Keratinocyte (primary cell): ENCODE results near the gene STX17.

Experiments used
- EZH2 ChIP-seq: IDR thresholded peaks from one replicate; pipeline ENCODE4 v1.6.1; 2012; ENCODE audit warnings: inconsistent platforms, mild to moderate bottlenecking, low read length, moderate library complexity
- TF ChIP-seq, protein P1 (sequence below), 3 experiments: IDR thresholded peaks in 1 of 3; conservative IDR thresholded peaks in 1 of 3; optimal IDR thresholded peaks in 1 of 3; 2 replicates in 2 of 3; 3 replicates in 1 of 3; pipeline versions ENCODE3 to v1.5.1; 2011; ENCODE audit warnings: low read length in 3 of 3, mild to moderate bottlenecking in 3 of 3, moderate library complexity in 2 of 3, control low read depth in 1 of 3, inconsistent platforms in 1 of 3; ENCODE audit not compliant: insufficient read depth in 2 of 3; ENCODE audit errors: extremely low read depth in 1 of 3

DNA sequence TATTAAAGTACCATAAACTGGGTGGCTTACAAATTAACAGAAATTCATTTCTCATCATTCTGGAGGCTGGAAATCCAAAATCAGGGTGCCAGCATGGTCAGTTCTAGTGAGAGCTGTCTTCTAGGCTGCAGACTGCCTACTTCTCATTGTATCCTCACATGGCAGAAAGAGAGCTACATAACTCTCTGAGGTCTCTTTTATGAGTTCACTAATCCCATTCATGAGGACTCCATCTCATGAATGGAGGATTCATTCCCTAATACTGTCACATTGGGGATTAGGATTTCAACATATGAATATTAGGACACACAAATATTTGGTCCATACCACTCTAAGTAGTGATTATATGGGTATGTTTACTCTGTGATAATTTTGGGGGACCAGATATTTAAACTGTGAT, 108.4 kb downstream of the STX17 start:
- TF ChIP-seq, protein P1, sequence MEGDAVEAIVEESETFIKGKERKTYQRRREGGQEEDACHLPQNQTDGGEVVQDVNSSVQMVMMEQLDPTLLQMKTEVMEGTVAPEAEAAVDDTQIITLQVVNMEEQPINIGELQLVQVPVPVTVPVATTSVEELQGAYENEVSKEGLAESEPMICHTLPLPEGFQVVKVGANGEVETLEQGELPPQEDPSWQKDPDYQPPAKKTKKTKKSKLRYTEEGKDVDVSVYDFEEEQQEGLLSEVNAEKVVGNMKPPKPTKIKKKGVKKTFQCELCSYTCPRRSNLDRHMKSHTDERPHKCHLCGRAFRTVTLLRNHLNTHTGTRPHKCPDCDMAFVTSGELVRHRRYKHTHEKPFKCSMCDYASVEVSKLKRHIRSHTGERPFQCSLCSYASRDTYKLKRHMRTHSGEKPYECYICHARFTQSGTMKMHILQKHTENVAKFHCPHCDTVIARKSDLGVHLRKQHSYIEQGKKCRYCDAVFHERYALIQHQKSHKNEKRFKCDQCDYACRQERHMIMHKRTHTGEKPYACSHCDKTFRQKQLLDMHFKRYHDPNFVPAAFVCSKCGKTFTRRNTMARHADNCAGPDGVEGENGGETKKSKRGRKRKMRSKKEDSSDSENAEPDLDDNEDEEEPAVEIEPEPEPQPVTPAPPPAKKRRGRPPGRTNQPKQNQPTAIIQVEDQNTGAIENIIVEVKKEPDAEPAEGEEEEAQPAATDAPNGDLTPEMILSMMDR (optimal IDR thresholded peaks at IDR 0.05 in 1 of 3, IDR thresholded peaks at IDR 0.05 in 1 of 3, conservative IDR thresholded peaks at IDR 0.05 in 1 of 3; ENCODE audit: extremely low read depth in 1 of 3, insufficient read depth in 2 of 3, low read length in 3 of 3): no peak
- TF ChIP-seq EZH2: no peak
